SK-N-SH (cell line): ENCODE results near the gene BRICD5. TPM values are rescaled to one million over a fixed set of nuclear protein-coding genes. Genes with fewer than 3 reads are reported as not detected.
"Not testable (repeated sequence)": the region's sequence is repeated elsewhere in the genome, so short reads cannot be mapped to it uniquely, and the experiment has no call there.

ENCODE experiments used
- CTCF ChIA-PET: fragments of 300-600, 350-600 bp; formaldehyde crosslinking; extraction: SDS; loops from one replicate; lab custom pipeline; 2021; lab: Yijun Ruan, JAX
- POLR2A ChIA-PET: fragments of 350-600 bp; sonication (Branson Sonifier 250); formaldehyde crosslinking; extraction: SDS; loops from one replicate; lab custom pipeline; 2020; ENCODE audit warnings: antibody characterized with exemption, inconsistent platforms; lab: Yijun Ruan, JAX
- DNase-seq: peaks from one replicate; pipeline ENCODE4 v3.0.0; 2012
- H2AFZ ChIP-seq: fragments of 200-600 bp; sonication (generic); 2 replicates; pipeline ENCODE4 v1.8.1; 2016; ENCODE audit warnings: antibody characterized with exemption, mild to moderate bottlenecking, low read depth
- H3F3A ChIP-seq: fragments of 200-600 bp; sonication (generic); replicated peaks from 2 replicates; pipeline ENCODE3; 2016; ENCODE audit warnings: antibody characterized with exemption, mild to moderate bottlenecking; ENCODE audit not compliant: insufficient read depth
- H3K27ac ChIP-seq, 2 experiments: fragments of 200-500 bp in 1 of 2; fragments of 200-600 bp in 1 of 2; sonication (Bioruptor generic) in 1 of 2; sonication (generic), shearing (Covaris generic) in 1 of 2; 2 replicates each; pipeline versions ENCODE4 v1.5.1 to v1.6.1; 2014 to 2016; ENCODE audit warnings: low read depth in 2 of 2, inconsistent platforms in 1 of 2, low read length in 1 of 2, mild to moderate bottlenecking in 1 of 2, mixed read lengths in 1 of 2
- H3K27me3 ChIP-seq: fragments of 200-600 bp; sonication (generic), shearing (Covaris generic); 2 replicates; pipeline ENCODE4 v1.6.1; 2016; ENCODE audit warnings: mixed run types; ENCODE audit not compliant: insufficient read depth
- H3K36me3 ChIP-seq, 2 experiments: fragments of 200-500 bp in 1 of 2; fragments of 200-600 bp in 1 of 2; sonication (Bioruptor generic) in 1 of 2; sonication (generic) in 1 of 2; replicated peaks in 1 of 2; 2 replicates each; pipeline versions ENCODE3 to v1.5.1; 2014 to 2016; ENCODE audit warnings: low read length in 1 of 2, mild to moderate bottlenecking in 1 of 2; ENCODE audit not compliant: insufficient read depth in 2 of 2, control insufficient read depth in 1 of 2
- H3K4me1 ChIP-seq, 2 experiments: fragments of 200-500 bp in 1 of 2; fragments of 200-600 bp in 1 of 2; sonication (Bioruptor generic) in 1 of 2; sonication (generic), shearing (Covaris generic) in 1 of 2; 2 replicates each; pipeline versions ENCODE4 v1.5.1 to v1.6.1; 2014 to 2016; ENCODE audit warnings: low read depth in 1 of 2, low read length in 1 of 2, mixed run types in 1 of 2; ENCODE audit not compliant: insufficient read depth in 2 of 2, control insufficient read depth in 1 of 2
- H3K4me2 ChIP-seq: fragments of 200-600 bp; sonication (generic), shearing (Covaris generic); 2 replicates; pipeline ENCODE4 v1.6.1; 2017; ENCODE audit warnings: mixed run types
- H3K4me3 ChIP-seq, 2 experiments: fragments of 200-500 bp in 1 of 2; fragments of 200-600 bp in 1 of 2; sonication (Bioruptor generic) in 1 of 2; sonication (generic), shearing (Covaris generic) in 1 of 2; 2 replicates each; pipeline versions ENCODE4 v1.5.1 to v1.8.1; 2014 to 2016; ENCODE audit warnings: low read depth in 2 of 2, inconsistent platforms in 1 of 2, low read length in 1 of 2, mild to moderate bottlenecking in 1 of 2, mixed read lengths in 1 of 2, moderate library complexity in 1 of 2
- H3K79me2 ChIP-seq: fragments of 200-600 bp; sonication (generic); 2 replicates; pipeline ENCODE4 v1.8.1; 2017; ENCODE audit warnings: mild to moderate bottlenecking; ENCODE audit not compliant: insufficient read depth
- H3K9ac ChIP-seq: fragments of 200-600 bp; sonication (generic); 2 replicates; pipeline ENCODE4 v1.6.1; 2017; ENCODE audit warnings: mixed run types
- H3K9me2 ChIP-seq: fragments of 200-600 bp; sonication (generic); 2 replicates; pipeline ENCODE4 v1.6.1; 2017; ENCODE audit warnings: mixed run types
- H3K9me3 ChIP-seq: fragments of 200-600 bp; sonication (generic); 2 replicates; pipeline ENCODE4 v1.6.1; 2017; ENCODE audit warnings: mixed run types, mild to moderate bottlenecking, moderate library complexity
- H4K20me1 ChIP-seq: fragments of 200-600 bp; sonication (generic); 2 replicates; pipeline ENCODE4 v1.6.1; 2017; ENCODE audit warnings: mild to moderate bottlenecking, mixed run types; ENCODE audit not compliant: insufficient read depth
- CHD2 ChIP-seq: fragments of 150-350 bp; IDR thresholded peaks from 2 replicates; pipeline ENCODE4 v1.6.1; 2018; ENCODE audit warnings: low read length; ENCODE audit not compliant: partially characterized antibody
- ELF1 ChIP-seq: IDR thresholded peaks from 2 replicates; pipeline ENCODE4 v1.4.0; 2012
- FOSL2 ChIP-seq: IDR thresholded peaks from 2 replicates; pipeline ENCODE4 v1.4.0; 2012; ENCODE audit warnings: low read depth, mild to moderate bottlenecking, moderate library complexity, borderline replicate concordance
- JUND ChIP-seq: IDR thresholded peaks from 2 replicates; pipeline ENCODE4 v1.4.0; 2012
- MXI1 ChIP-seq: IDR thresholded peaks from 2 replicates; pipeline ENCODE4 v1.6.1; 2012; ENCODE audit warnings: mild to moderate bottlenecking, low read depth, low read length, improper control_type of control experiment
- PBX3 ChIP-seq: IDR thresholded peaks from 2 replicates; pipeline ENCODE4; 2012
- POLR2AphosphoS5 ChIP-seq: IDR thresholded peaks from 2 replicates; pipeline ENCODE4 v1.6.1; 2012; ENCODE audit warnings: low read depth, low read length
- RCOR1 ChIP-seq: fragments of 150-350 bp; IDR thresholded peaks from 2 replicates; pipeline ENCODE4 v1.6.1; 2017; ENCODE audit warnings: antibody characterized with exemption, low read length
- SMC3 ChIP-seq: IDR thresholded peaks from 2 replicates; pipeline ENCODE4 v1.6.1; 2012; ENCODE audit warnings: low read depth, low read length, improper control_type of control experiment
- TAF1 ChIP-seq: IDR thresholded peaks from 2 replicates; pipeline ENCODE4 v1.6.1; 2012; ENCODE audit warnings: low read depth, mild to moderate bottlenecking, low read length, moderate library complexity, borderline replicate concordance
- TCF12 ChIP-seq: IDR thresholded peaks from 2 replicates; pipeline ENCODE4 v1.4.0; 2012
- TEAD4 ChIP-seq: IDR thresholded peaks from 2 replicates; pipeline ENCODE4 v1.4.0; 2012; ENCODE audit warnings: mild to moderate bottlenecking, borderline replicate concordance; ENCODE audit not compliant: insufficient read depth
- WGBS: methylation state at CpG from one replicate; pipeline ENCODE4 v1.1.6; 2017; ENCODE audit warnings: low lambda C conversion rate; 5-methylcytosine and 5-hydroxymethylcytosine counted together
- polyA plus RNA-seq, 3 experiments: library from polyadenylated mRNA; depleted of rRNA; stranded (reverse); fragments of >200 nt; gene quantifications; 2 replicates each; pipeline ENCODE4 v1.2.3, GENCODE V29; 2012

BRICD5 gene
- polyA plus RNA-seq (2012; rRNA removed): 2.3 and 3.4 TPM in 2 replicates
- polyA plus RNA-seq (2012; cell fraction: cytosol; rRNA removed): 0.37 and 0.62 TPM in 2 replicates
- 32.1 and 43.9 TPM in 2 replicates for polyA plus RNA-seq (2012; cell fraction: nucleus; rRNA removed)

- Histone ChIP-seq H3K27ac (no peak within 1 kb of the TSS; a peak in 1 of 4 replicates), H4K20me1 (peaks cover 11% of the 10 kb centered on the region; the same call in 1 of the 2 replicates), H3F3A (peaks cover 4% of the 10 kb centered on the region), H3K79me2 (peaks cover 33% of the 10 kb centered on the region), H3K4me3 (no peak within 1 kb of the TSS), H3K9me2 (no peaks in the 10 kb centered on the region), H2AFZ (no peak within 1 kb of the TSS), H3K36me3 (peaks cover 0 to 36% of the 10 kb centered on the region in 2 experiments), H3K27me3 (no peaks in the 10 kb centered on the region), H3K4me1 (peaks cover 11 to 36% of the 10 kb centered on the region in 2 experiments; a peak in 2 of 4 replicates), H3K4me2 (no peak within 1 kb of the TSS), H3K9ac (no peak within 1 kb of the TSS), H3K9me3 (no peaks in the 10 kb centered on the region)
- POLR2A ChIA-PET: interaction anchor here (0.6 kb wide), 1 partner anchor 12 kb away, joined by 8 read pairs; no protein-coding TSS in a partner anchor
- CTCF ChIA-PET: interaction anchor here (0.8 to 2.0 kb wide), 2 partner anchors 16 to 40 kb away, joined by 4 to 9 read pairs; partner anchors contain the start of gene ECI1
- no peak for DNase-seq
- WGBS: 87% methylated on average over 13 of the region's 24 CpGs
- no peak for TF ChIP-seq TAF1
- TF ChIP-seq POLR2AphosphoS5: 0 out of 2 replicates have a peak, but pooled peaks have one; percentile 14
Measured at GRCh38 chr16:2210386-2211365, at the start of gene BRICD5. TSS of gene BRICD5 (minus strand) at chr16:2210863. CDS start at chr16:2210833, 30 bp downstream.

- no peak for DNase-seq
- Histone ChIP-seq H4K20me1 (peaks cover 71% of the 10 kb centered on the region), H3K27me3 (no peaks in the 10 kb centered on the region)
- CTCF ChIA-PET: no interaction called here
- WGBS: 91% methylated on average over 8 of the region's 8 CpGs
- TF ChIP-seq CHD2 (no peak), PBX3 (no peak), ELF1 (no peak), MXI1 (no peak), JUND (no peak), SMC3 (no peak), TEAD4 (no peak), TCF12 (no peak), FOSL2 (no peak), RCOR1 (no peak), POLR2AphosphoS5 (no peak)
- TF ChIP-seq, all 33 proteins: peak for 0
- H3K36me3 ChIP-seq: peaks cover 80 to 92% of the 10 kb centered on the region in 2 experiments
- peaks cover 24% of the 10 kb centered on the region for H3F3A ChIP-seq
- no peak overlapping the region for H2AFZ ChIP-seq
- H3K4me3 ChIP-seq: no peak overlapping the region
- peaks cover 91% of the 10 kb centered on the region for H3K79me2 ChIP-seq
- no peak overlapping the region for H3K9ac ChIP-seq
- H3K4me1 ChIP-seq: no peaks in the 10 kb centered on the region; a peak in 1 of 4 replicates
- POLR2A ChIA-PET: no interaction called here
- no peak overlapping the region for H3K27ac ChIP-seq
- no peaks in the 10 kb centered on the region for H3K9me2 ChIP-seq
- no peaks in the 10 kb centered on the region for H3K9me3 ChIP-seq
- no peak overlapping the region for H3K4me2 ChIP-seq
Measured at GRCh38 chr16:2260250-2260649, 49.6 kb upstream of the BRICD5 start.

GRCh38 chr16:2258530-2258929 lies 47.9 kb upstream of the BRICD5 start:
- Histone ChIP-seq H3K79me2 (peaks cover 79% of the 10 kb centered on the region), H3K36me3 (peaks cover 76 to 90% of the 10 kb centered on the region in 2 experiments), H3F3A (peaks cover 38% of the 10 kb centered on the region), H4K20me1 (peaks cover 54% of the 10 kb centered on the region)
- H3K9me2 ChIP-seq, H2AFZ ChIP-seq, H3K9me3 ChIP-seq, H3K9ac ChIP-seq, DNase-seq, H3K4me3 ChIP-seq, H3K27me3 ChIP-seq, H3K27ac ChIP-seq, POLR2A ChIA-PET, H3K4me1 ChIP-seq, H3K4me2 ChIP-seq: not testable (repeated sequence)
- WGBS: 98% methylated on average over 7 of the region's 7 CpGs
- CTCF ChIA-PET: interaction anchor here (1.0 kb wide), 1 partner anchor 53 kb away, joined by 3 read pairs; no protein-coding TSS in a partner anchor
